ELF-1 (cell line): ENCODE measurements around the gene TRPM3.

Experiments used
- DNase-seq: peaks from one replicate; pipeline ENCODE4 v3.0.0-alpha.2; 2016; ENCODE audit warnings: low read depth, low spot score

TRPM3 gene

GRCh38 chr9:71098801-71099200, 22.6 kb downstream of the TRPM3 start:
- no peak for DNase-seq

GRCh38 chr9:71097671-71098070, 23.8 kb downstream of the TRPM3 start:
- DNase-seq: no peak

- no peak for DNase-seq
Measured at GRCh38 chr9:71096421-71097108, 24.9 kb downstream of the TRPM3 start.

GRCh38 chr9:71094708-71095251, 26.6 kb downstream of the TRPM3 start:
- no peak for DNase-seq

GRCh38 chr9:71090896-71091295, 30.5 kb downstream of the TRPM3 start:
- DNase-seq: no peak

- DNase-seq: no peak
Measured at GRCh38 chr9:71079451-71079850, 42.0 kb downstream of the TRPM3 start.

GRCh38 chr9:71076096-71076495, 45.3 kb downstream of the TRPM3 start:
- no peak for DNase-seq

- DNase-seq: no peak
Measured at GRCh38 chr9:71073494-71073893, 47.9 kb downstream of the TRPM3 start.

GRCh38 chr9:71072587-71072986, 48.8 kb downstream of the TRPM3 start:
- DNase-seq: no peak

GRCh38 chr9:71071633-71072032, 49.8 kb downstream of the TRPM3 start:
- DNase-seq: no peak

- no peak for DNase-seq
Measured at GRCh38 chr9:71058660-71059059, 62.8 kb downstream of the TRPM3 start.

- no peak for DNase-seq
Measured at GRCh38 chr9:71052287-71052686, 69.1 kb downstream of the TRPM3 start.

GRCh38 chr9:71048280-71048679, 73.1 kb downstream of the TRPM3 start:
- DNase-seq: no peak

- no peak for DNase-seq
Measured at GRCh38 chr9:71042448-71042990, 78.9 kb downstream of the TRPM3 start.

- no peak for DNase-seq
Measured at GRCh38 chr9:71037521-71037920, 83.9 kb downstream of the TRPM3 start.

GRCh38 chr9:71036501-71036900, 84.9 kb downstream of the TRPM3 start:
- DNase-seq: no peak

- no peak for DNase-seq
Measured at GRCh38 chr9:71032779-71033178, 88.6 kb downstream of the TRPM3 start.

- DNase-seq: no peak
Measured at GRCh38 chr9:71025728-71026127, 95.7 kb downstream of the TRPM3 start.

GRCh38 chr9:71025201-71025600, 96.2 kb downstream of the TRPM3 start:
- no peak for DNase-seq

GRCh38 chr9:71010258-71010657, 111.2 kb downstream of the TRPM3 start:
- DNase-seq: no peak

GRCh38 chr9:71005456-71005855, 116.0 kb downstream of the TRPM3 start:
- DNase-seq: no peak

- peak; percentile 5 for DNase-seq
Measured at GRCh38 chr9:71004196-71004595, 117.2 kb downstream of the TRPM3 start.

GRCh38 chr9:71003346-71003745, 118.1 kb downstream of the TRPM3 start:
- no peak for DNase-seq
